NCI-H2196 (cell line): ENCODE data around the gene PRR12.
A peak's percentile ranks its signal among the peaks of the same experiment; 100 is the strongest.

Experiments used
- DNase-seq: peaks from one replicate; lab custom pipeline; 2025; ENCODE audit not compliant: unreplicated experiment; lab: John Stamatoyannopoulos, UW

The PRR12 gene

GRCh38 chr19:49662011-49662410 is 71.0 kb downstream of the PRR12 start:
- DNase-seq, result no peak

GRCh38 chr19:49663224-49663623 is 72.2 kb downstream of the PRR12 start:
- no peak for DNase-seq

- DNase-seq, result peak; percentile 91
Measured at GRCh38 chr19:49664171-49665035, 73.4 kb downstream of the PRR12 start.

GRCh38 chr19:49665036-49665350 is 74.0 kb downstream of the PRR12 start:
- DNase-seq, result no peak

GRCh38 chr19:49665351-49666119 is 74.6 kb downstream of the PRR12 start, which contains the start of the genes BCL2L12 and IRF3:
Gene BCL2L12, plus strand, starts transcription at chr19:49665933. Its CDS starts 760 bp downstream, at chr19:49666693.
Gene IRF3, minus strand, starts transcription at chr19:49665857. Its CDS starts 1,019 bp downstream, at chr19:49664838.
- DNase-seq, result peak; percentile 96

- no peak for DNase-seq
Measured at GRCh38 chr19:49666120-49666444, 75.1 kb downstream of the PRR12 start.

- no peak for DNase-seq
Measured at GRCh38 chr19:49667473-49667872, 76.5 kb downstream of the PRR12 start.

- DNase-seq, result no peak
Measured at GRCh38 chr19:49669516-49669915, 78.5 kb downstream of the PRR12 start.

GRCh38 chr19:49672131-49672919 is 81.3 kb downstream of the PRR12 start:
- peak; percentile 78 for DNase-seq
